A549 (cell line): ENCODE measurements around the gene TMEM38A. TPM values are rescaled to one million over a fixed set of nuclear protein-coding genes. Genes with fewer than 3 reads are reported as not detected.

ENCODE experiments used
- ATAC-seq, 2 experiments: fragments of 200-7000 bp in 1 of 2; fragments of >200 bp in 1 of 2; cut with Nextera tagmentation in 1 of 2; cut with Tn5 transposase in 1 of 2; 3 replicates each; pipeline versions ENCODE4 v1.8.0 to v1.9.1; 2018 to 2020; ENCODE audit warnings: mild to moderate bottlenecking in 1 of 2, moderate library complexity in 1 of 2
- CTCF ChIA-PET: fragments of 300-600 bp; sonication (Branson Sonifier 250); formaldehyde crosslinking; extraction: SDS; loops from one replicate; lab custom pipeline; 2021; ENCODE audit warnings: antibody characterized with exemption, inconsistent platforms; lab: Yijun Ruan, JAX
- POLR2A ChIA-PET: fragments of 350-600 bp; formaldehyde crosslinking; extraction: SDS; loops from one replicate; lab custom pipeline; 2021; ENCODE audit warnings: antibody characterized with exemption, inconsistent platforms; lab: Yijun Ruan, JAX
- DNase-seq, 2 experiments: peaks; one replicate each; pipeline versions ENCODE4 v3.0.0 to v3.0.0-alpha.2; 2011 to 2016; ENCODE audit warnings: low read depth in 1 of 2, low spot score in 1 of 2
- FAIRE-seq: peaks from 2 replicates; lab custom pipeline; 2011; peaks lifted over from hg19 to GRCh38; lab: Jason Lieb, UNC
- H3K27ac ChIP-seq, 2 experiments: fragments of >200 bp; sonication (Bioruptor Twin); formaldehyde crosslinking; 3 replicates each; pipeline ENCODE4 v1.5.1; 2016 to 2017
- H3K4me1 ChIP-seq: fragments of >200 bp; sonication (Bioruptor Twin); formaldehyde crosslinking; 3 replicates; pipeline ENCODE4 v1.6.1; 2016
- H3K4me2 ChIP-seq: fragments of >200 bp; sonication (Bioruptor Twin); formaldehyde crosslinking; 3 replicates; pipeline ENCODE4 v1.6.1; 2016
- H3K4me3 ChIP-seq: fragments of >200 bp; sonication (Bioruptor Twin); formaldehyde crosslinking; 3 replicates; pipeline ENCODE4 v1.5.1; 2016
- H3K9me3 ChIP-seq: fragments of >200 bp; sonication (Bioruptor Twin); formaldehyde crosslinking; 3 replicates; pipeline ENCODE4 v1.6.1; 2016
- CBX8 ChIP-seq: fragments of 200-600 bp; sonication (generic); IDR thresholded peaks from 2 replicates; pipeline ENCODE4 v1.6.1; 2016
- CEBPB ChIP-seq, 2 experiments: fragments of >200 bp in 1 of 2; sonication (Bioruptor Twin) in 1 of 2; formaldehyde crosslinking in 1 of 2; IDR thresholded peaks; 2 replicates each; pipeline ENCODE4 v1.6.1; 2012 to 2016
- CHD2 ChIP-seq: fragments of 150-350 bp; IDR thresholded peaks from 2 replicates; pipeline ENCODE4 v1.6.1; 2014; ENCODE audit warnings: low read length; ENCODE audit not compliant: partially characterized antibody
- CHD4 ChIP-seq: fragments of 200-600 bp; sonication (generic); IDR thresholded peaks from 2 replicates; pipeline ENCODE4 v1.6.1; 2016; ENCODE audit warnings: antibody characterized with exemption, mild to moderate bottlenecking, borderline replicate concordance
- CTCF ChIP-seq: fragments of >200 bp; sonication (Bioruptor Twin); formaldehyde crosslinking; IDR thresholded peaks from 3 replicates; pipeline ENCODE4 v1.5.1; 2016
- ELK1 ChIP-seq: fragments of 150-350 bp; IDR thresholded peaks from 2 replicates; pipeline ENCODE4 v1.6.1; 2014; ENCODE audit warnings: low read depth, mild to moderate bottlenecking, low read length
- ESRRA ChIP-seq: fragments of 150-350 bp; IDR thresholded peaks from 2 replicates; pipeline ENCODE4 v1.6.1; 2014; ENCODE audit warnings: mild to moderate bottlenecking, low read length, borderline replicate concordance
- FOSL2 ChIP-seq, 2 experiments: fragments of 450-650 bp in 1 of 2; fragments of >200 bp in 1 of 2; sonication (Bioruptor Twin) in 1 of 2; formaldehyde crosslinking; IDR thresholded peaks; 2 replicates each; pipeline versions ENCODE4 v1.5.0 to v1.6.1; 2016 to 2020; ENCODE audit warnings: mild to moderate bottlenecking in 1 of 2, moderate library complexity in 1 of 2
- HDAC2 ChIP-seq: fragments of 200-600 bp; sonication (generic); IDR thresholded peaks from 2 replicates; pipeline ENCODE4 v1.6.1; 2016
- HMGXB4 ChIP-seq: fragments of 250-450 bp; sonication (Bioruptor Pico); IDR thresholded peaks from 2 replicates; pipeline ENCODE4 v1.5.0; 2021; ENCODE audit warnings: mild to moderate bottlenecking, moderate library complexity, borderline replicate concordance
- HOXA7 ChIP-seq: fragments of 250-450 bp; sonication (Bioruptor Pico); IDR thresholded peaks from 2 replicates; pipeline ENCODE4 v1.5.0; 2020; ENCODE audit warnings: mild to moderate bottlenecking, moderate library complexity
- HOXB13 ChIP-seq: fragments of 250-450 bp; sonication (Bioruptor Pico); IDR thresholded peaks from 2 replicates; pipeline ENCODE4 v1.5.0; 2020; ENCODE audit warnings: low read depth, mild to moderate bottlenecking, moderate library complexity
- JUN ChIP-seq, 2 experiments: fragments of >200 bp; sonication (Bioruptor Twin); formaldehyde crosslinking; IDR thresholded peaks; 2 replicates in 1 of 2; 3 replicates in 1 of 2; pipeline ENCODE4 v1.6.1; 2016 to 2017
- JUNB ChIP-seq: fragments of >200 bp; sonication (Bioruptor Twin); formaldehyde crosslinking; IDR thresholded peaks from 2 replicates; pipeline ENCODE4 v1.6.1; 2016
- PBX3 ChIP-seq: IDR thresholded peaks from 2 replicates; pipeline ENCODE4 v1.6.1; 2012
- PHF8 ChIP-seq: fragments of 200-600 bp; sonication (generic); IDR thresholded peaks from 2 replicates; pipeline ENCODE4 v1.6.1; 2016; ENCODE audit warnings: low read depth, mild to moderate bottlenecking, antibody characterized with exemption, moderate library complexity, borderline replicate concordance
- RARB ChIP-seq: fragments of 250-450 bp; sonication (Bioruptor Pico); IDR thresholded peaks from 2 replicates; pipeline ENCODE4 v1.8.0; 2021; ENCODE audit warnings: mild to moderate bottlenecking, moderate library complexity
- RCOR1 ChIP-seq: fragments of 150-350 bp; IDR thresholded peaks from 2 replicates; pipeline ENCODE4 v1.6.1; 2014; ENCODE audit warnings: antibody characterized with exemption, low read length, low read depth
- REST ChIP-seq: fragments of 200-600 bp; sonication (generic); IDR thresholded peaks from 2 replicates; pipeline ENCODE4 v1.6.1; 2016; ENCODE audit warnings: antibody characterized with exemption, mild to moderate bottlenecking, moderate library complexity
- RFX5 ChIP-seq: fragments of 450-650 bp; IDR thresholded peaks from 2 replicates; pipeline ENCODE4 v1.7.1; 2014; ENCODE audit warnings: antibody characterized with exemption, mild to moderate bottlenecking, moderate library complexity
- SMC3 ChIP-seq: fragments of >200 bp; sonication (Bioruptor Twin); formaldehyde crosslinking; IDR thresholded peaks from 3 replicates; pipeline ENCODE4 v1.6.1; 2018; ENCODE audit warnings: inconsistent platforms
- SREBF2 ChIP-seq: fragments of 450-650 bp; IDR thresholded peaks from 2 replicates; pipeline ENCODE4 v1.6.1; 2014; ENCODE audit warnings: mild to moderate bottlenecking, moderate library complexity
- TP53 ChIP-seq: fragments of 250-450 bp; sonication (Bioruptor Pico); IDR thresholded peaks from 2 replicates; pipeline ENCODE4 v1.5.0; 2021; ENCODE audit warnings: mild to moderate bottlenecking, moderate library complexity
- WGBS: methylation state at CpG from one replicate; pipeline ENCODE4 v1.1.6; 2017; ENCODE audit errors: missing lambda C conversion rate; 5-methylcytosine and 5-hydroxymethylcytosine counted together
- polyA plus RNA-seq, 4 experiments: library from polyadenylated mRNA; depleted of rRNA in 3 of 4; stranded (reverse); fragments of >200 nt; fragmentation: RNase III in 1 of 4; extraction: RNeasy Plus Mini Kit Qiagen cat#74134 plus additional on column Dnase treatment in 1 of 4; gene quantifications; 2 replicates in 3 of 4; 3 replicates in 1 of 4; pipeline ENCODE4 v1.2.3, GENCODE V29; 2011 to 2017

TMEM38A gene
- polyA plus RNA-seq, 2 of the 4 experiments (the other 2 are of a cell fraction), result 1.2 to 1.5 TPM

- no peak for FAIRE-seq
Measured at GRCh38 chr19:16613841-16614240, 47.1 kb upstream of the TMEM38A start.

GRCh38 chr19:16614941-16615340, 46.0 kb upstream of the TMEM38A start:
- Histone ChIP-seq H3K27ac (no peak overlapping the region), H3K9me3 (no peaks in the 10 kb centered on the region), H3K4me1 (peaks cover 2% of the 10 kb centered on the region; the same call in 2 of the 3 replicates), H3K4me2 (no peak overlapping the region), H3K4me3 (no peak overlapping the region)
- TF ChIP-seq JUNB, result no peak
- no peak for TF ChIP-seq CHD2
- TF ChIP-seq CTCF, result no peak
- TF ChIP-seq SMC3, result no peak
- no peak for TF ChIP-seq FOSL2 (IDR thresholded peaks at IDR 0.05)
- no peak for TF ChIP-seq FOSL2 (CRISPR knock-in tag; IDR thresholded peaks at IDR 0.05)
- no peak for TF ChIP-seq JUN (IDR thresholded peaks at IDR 0.05)
- no peak for TF ChIP-seq HDAC2
- TF ChIP-seq HMGXB4 (CRISPR knock-in tag), result no peak
- no peak for TF ChIP-seq RCOR1
- no peak for TF ChIP-seq ELK1
- no peak for TF ChIP-seq RARB (CRISPR knock-in tag)
- no peak for TF ChIP-seq PHF8
- TF ChIP-seq REST, result no peak
- TF ChIP-seq HOXB13, result no peak
- TF ChIP-seq TP53, result no peak
- no peak for TF ChIP-seq RFX5
- CTCF ChIA-PET, result no interaction called here
- ATAC-seq, result no peak
- FAIRE-seq, result no peak
- DNase-seq, result no peak
- POLR2A ChIA-PET, result no interaction called here
- WGBS, result 71% methylated on average over 2 of the region's 2 CpGs

More at GRCh38 chr19:16613841-16614240, 47.1 kb upstream of the TMEM38A start:
- no peak for DNase-seq
- WGBS, result 94% methylated on average over 2 of the region's 2 CpGs
- Histone ChIP-seq H3K4me3 (no peak overlapping the region), H3K4me1 (peaks cover 5% of the 10 kb centered on the region; the same call in 2 of the 3 replicates), H3K9me3 (no peaks in the 10 kb centered on the region), H3K27ac (no peak overlapping the region), H3K4me2 (no peak overlapping the region)
- ChIA-PET CTCF (no interaction called here), POLR2A (no interaction called here)
- ATAC-seq, result no peak
- TF ChIP-seq CBX8, result no peak
- TF ChIP-seq HOXA7 (CRISPR knock-in tag), result no peak
- no peak for TF ChIP-seq CEBPB (IDR thresholded peaks at IDR 0.05)
- TF ChIP-seq SREBF2, result no peak
- no peak for TF ChIP-seq RCOR1
- TF ChIP-seq CHD4, result no peak
- no peak for TF ChIP-seq ESRRA
- TF ChIP-seq PBX3, result no peak
